ENCODE data around the gene SLC46A2.
A peak's percentile ranks its signal among the peaks of the same experiment; 100 is the strongest.

SLC46A2 gene

DNA sequence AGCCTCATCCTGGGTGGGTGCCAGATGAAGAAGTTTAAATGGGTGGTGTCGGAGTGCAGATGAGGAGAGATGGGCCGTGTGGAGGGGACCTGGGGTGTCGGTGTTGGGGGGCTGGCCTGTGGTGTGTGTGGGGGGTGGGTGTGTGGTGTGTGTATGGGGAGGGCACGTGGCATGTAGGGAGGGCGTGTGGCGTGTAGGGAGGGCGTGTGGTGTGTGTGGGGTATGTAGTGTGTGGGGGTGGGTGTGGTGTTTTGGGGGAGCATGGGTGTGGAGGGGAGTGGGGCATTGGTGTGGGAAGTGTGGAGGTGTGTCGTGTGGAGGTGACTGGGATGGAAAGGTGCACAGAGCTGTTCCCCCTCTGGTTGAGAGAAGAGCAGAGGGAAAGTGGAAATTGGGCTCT is 34.5 kb downstream of the SLC46A2 start:
- no peak for DNase-seq

DNA sequence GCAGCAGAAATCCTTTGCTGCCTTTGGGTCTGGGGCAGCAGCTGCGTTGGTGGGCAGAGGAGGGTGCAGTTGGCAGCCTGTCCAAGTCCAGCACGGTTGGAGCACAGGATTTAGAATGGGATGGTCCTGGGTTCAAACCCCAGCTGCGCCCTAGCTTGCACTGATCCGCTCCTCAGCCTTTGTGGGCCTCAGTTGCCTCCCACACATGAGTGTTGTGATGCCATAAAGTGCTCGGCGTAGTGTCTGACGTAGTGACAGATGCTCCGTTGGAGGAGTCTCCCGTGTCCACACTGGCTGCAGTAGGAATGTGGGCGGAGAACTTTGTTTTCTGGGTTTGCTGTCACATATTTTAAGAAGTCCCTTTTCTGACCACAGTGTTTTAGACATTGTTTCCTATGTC is 36.0 kb downstream of the SLC46A2 start:
- no peak for DNase-seq

DNA sequence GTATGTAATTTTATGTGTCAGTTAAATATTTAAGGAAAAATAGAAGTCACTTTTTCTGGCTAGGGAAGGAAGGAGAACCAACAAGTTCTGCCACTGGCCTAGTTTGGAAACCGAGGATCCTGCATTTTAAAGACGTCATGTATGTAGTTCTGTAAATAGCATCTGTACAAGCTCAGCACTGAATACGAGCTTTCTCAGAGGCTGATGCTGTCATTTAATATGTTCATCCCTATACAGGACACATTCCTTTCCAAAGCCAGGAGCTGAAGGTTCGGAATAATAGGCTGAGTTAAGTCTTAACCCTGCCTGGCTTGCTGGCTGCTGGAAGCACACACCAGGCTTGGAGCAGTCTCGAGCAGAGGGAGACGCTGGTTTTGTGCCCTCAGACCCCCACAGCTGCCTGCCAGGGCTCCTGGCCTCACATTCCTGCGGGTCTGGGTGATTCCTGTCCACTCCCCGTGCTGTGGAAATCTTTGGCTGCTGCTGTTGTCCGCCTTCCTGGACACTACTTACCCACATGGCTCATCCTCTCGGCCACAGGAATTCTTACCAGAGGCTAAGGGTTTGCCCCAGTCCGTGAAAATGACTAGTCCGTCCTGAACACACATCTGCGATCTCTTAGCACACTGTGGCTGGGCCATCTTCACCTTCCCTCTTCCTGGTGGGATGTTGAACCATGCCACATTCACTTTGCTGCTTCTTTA is 36.6 kb downstream of the SLC46A2 start:
- no peak for DNase-seq

DNA sequence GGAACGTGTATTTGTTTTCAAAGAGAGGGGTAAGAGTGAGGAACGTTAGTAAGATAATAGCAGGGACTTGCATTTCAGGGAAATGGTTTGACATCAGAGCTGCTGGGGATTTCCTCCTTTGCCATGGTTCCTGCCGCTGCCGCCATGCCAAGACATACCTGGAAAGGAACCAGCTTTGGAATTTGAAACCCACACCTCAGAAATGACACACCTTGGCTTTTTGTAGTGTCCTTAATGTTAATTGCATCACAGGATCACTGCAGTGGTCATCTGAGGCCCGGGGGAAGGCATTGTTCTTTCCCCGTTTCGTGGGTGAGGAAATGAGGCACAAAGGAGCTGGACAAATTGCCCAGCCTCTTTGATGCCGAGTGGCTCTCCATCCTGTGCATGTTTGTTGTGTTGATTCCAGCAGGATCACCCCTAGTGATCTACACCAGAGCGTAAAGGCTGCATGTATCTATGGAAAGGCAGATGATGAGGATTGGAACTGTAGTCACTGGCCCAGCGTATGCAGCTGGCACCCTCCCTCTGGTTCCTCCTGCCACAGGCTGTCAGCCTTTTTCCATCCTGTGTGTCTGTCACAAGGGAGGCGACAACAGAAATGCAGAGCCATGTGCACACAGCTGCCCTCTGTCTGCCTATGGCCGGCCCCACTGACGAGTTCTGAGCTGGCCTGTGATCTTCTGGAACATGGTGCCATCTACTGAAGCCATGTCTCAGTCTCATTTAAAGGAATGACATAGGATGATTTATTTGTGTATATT is 37.8 kb downstream of the SLC46A2 start:
- no peak for DNase-seq

DNA sequence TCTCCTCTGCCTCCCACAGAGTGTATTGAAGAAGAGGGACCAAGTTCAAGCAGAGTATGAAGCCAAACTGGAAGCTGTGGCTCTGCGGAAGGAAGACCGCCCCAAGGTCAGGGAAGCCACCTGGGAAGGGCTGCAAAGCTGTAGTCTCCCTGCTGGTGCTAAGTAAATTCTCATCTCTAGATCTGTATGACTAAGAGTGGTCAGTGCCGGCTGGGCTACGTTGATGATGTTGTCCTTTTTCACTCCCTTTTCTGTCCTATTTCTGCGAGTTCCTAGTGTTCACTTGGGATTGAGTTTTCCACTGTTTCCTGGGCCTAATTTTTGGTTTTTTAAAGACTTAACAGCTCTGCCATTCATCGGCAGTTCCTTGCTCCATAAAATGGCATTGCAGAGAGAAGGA is 39.8 kb downstream of the SLC46A2 start:
- DNase-seq, result no peak

- DNase-seq, result peak; percentile 18
These were observed 41.2 kb downstream of the SLC46A2 start for GRCh38 chr9:112849363-112849922.

- no peak for DNase-seq
These were observed 42.1 kb downstream of the SLC46A2 start for GRCh38 chr9:112848316-112849151.

GRCh38 chr9:112846528-112847488 is 43.9 kb downstream of the SLC46A2 start:
- DNase-seq, result no peak

- DNase-seq, result peak; percentile 78
These were observed 45.7 kb downstream of the SLC46A2 start for GRCh38 chr9:112844771-112845542.

GRCh38 chr9:112842555-112842954 is 48.1 kb downstream of the SLC46A2 start:
- DNase-seq, result no peak

GRCh38 chr9:112841261-112841660 is 49.4 kb downstream of the SLC46A2 start:
- DNase-seq, result no peak

- DNase-seq, result no peak
These were observed 51.3 kb downstream of the SLC46A2 start for GRCh38 chr9:112839331-112839730.

DNA sequence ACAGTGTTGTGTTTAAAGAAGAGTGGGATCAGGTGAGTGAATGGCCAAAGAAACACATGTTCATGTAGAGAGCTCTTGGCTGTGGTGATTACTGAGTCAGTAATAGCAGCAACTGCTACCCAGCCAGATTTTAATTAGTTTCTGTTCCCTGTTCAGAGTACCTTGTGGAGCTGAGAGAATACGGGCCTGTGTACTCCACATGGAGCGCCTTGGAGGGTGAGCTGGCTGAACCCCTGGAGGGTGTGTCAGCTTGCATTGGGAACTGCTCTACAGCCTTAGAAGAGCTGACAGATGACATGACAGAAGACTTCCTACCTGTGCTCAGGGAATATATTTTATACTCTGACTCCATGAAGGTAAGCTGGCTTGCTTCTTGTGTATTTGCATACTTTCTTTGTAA is 52.3 kb downstream of the SLC46A2 start:
- no peak for DNase-seq

DNA sequence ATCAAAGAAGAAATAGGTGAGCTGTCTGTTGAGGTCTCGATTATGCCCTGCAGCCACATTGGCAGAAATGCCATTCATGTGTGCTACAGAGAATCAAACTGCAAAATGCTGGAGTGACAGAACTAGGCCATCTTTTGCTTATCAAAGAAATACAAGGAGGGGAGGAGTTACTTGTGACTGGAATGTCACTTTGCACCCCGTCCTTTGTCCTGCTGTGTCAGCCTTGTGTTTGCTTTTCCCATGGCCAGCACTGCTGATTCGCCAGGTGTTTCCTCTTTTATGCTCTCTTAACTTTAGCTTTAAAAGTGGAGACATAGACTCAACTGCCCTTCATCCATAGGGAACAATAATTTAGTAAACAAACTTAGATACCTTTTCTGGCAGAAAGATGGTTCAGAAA is 54.3 kb downstream of the SLC46A2 start:
- DNase-seq, result no peak

DNA sequence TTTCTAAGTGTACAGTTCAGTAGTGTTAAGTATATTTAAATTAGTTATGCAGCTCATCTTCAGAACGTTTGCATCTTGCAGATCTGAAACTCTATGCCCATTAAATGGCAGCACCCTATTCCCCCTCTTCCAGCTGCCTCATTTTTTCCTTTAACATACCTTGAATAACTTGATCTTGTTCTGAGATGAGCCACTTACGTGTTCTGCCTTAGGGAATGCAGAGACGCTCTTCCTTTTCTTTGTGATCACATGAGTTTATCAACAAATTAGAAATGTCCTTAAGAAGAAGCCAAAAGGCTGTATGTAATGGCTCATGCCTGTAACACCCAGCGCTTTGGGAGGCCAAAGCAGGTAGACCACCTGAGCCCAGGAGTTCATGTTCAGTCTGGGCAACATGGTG is 57.6 kb downstream of the SLC46A2 start:
- no peak for DNase-seq

- no peak for DNase-seq
These were observed 58.7 kb downstream of the SLC46A2 start for GRCh38 chr9:112831969-112832368.

GRCh38 chr9:112831281-112831851 is 59.3 kb downstream of the SLC46A2 start:
- no peak for DNase-seq
